Hematopoietic multipotent progenitor cell treated with erythropoietin and hydrocortisone succinate and interleukin-3 and kit ligand, for 4 days (in vitro differentiated cells): ENCODE measurements around the gene CDX1.

ENCODE experiments used
- DNase-seq: peaks from one replicate; pipeline ENCODE4 v3.0.0-alpha.2; 2015

Gene CDX1

DNA sequence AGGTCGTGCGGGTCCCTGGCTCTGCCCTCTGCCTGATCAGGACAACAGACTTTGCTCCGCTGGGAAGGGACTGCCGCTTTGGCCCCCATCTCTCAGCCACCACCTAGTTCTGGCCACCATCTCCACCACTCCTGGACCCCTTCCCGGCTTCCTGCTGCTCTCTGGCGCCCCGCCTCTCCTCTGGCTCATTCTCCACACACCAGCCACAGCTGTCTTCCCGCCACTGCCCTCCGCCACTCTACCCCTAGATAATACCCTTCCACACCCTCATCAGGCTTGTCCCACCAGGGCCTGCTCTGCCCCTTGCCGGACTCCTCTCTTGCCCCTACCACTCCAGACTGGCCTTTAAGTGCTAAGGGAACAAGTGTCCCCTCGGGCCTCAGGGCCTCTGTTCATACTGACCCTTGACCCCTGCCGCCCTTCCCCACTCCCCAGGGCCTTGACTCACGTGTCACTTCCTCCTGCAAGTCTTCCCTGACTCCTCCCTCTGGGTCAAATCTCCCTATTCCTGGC lies 3.0 kb upstream of the CDX1 start:
- DNase-seq, result no peak

- DNase-seq, result no peak
These were observed 2.2 kb upstream of the CDX1 start for GRCh38 chr5:150164211-150164980.

- no peak for DNase-seq
These were observed 435 bp upstream of the CDX1 start for GRCh38 chr5:150166037-150166649.

GRCh38 chr5:150167512-150167850 lies 903 bp downstream of the CDX1 start:
- DNase-seq, result no peak

DNA sequence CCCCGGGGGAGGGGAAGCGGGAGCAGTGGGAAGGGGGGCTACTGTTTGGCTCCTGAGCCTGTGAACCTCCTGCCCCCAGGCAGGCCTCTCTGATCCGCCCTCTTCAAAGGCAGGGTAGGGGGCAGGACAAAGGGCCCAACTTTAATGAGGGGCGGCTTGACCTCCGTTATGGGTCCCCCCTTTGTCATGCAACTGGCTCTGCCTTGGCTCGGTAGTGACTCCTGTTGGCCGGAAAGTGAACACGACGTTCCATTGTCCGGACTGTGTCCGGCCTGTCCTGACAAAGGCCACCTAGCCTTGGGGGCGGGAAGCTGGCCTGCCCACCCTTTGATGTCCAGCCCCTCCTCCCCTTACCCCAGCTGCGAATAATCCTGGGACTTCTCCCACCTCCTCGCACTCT lies 1.3 kb downstream of the CDX1 start:
- no peak for DNase-seq

DNA sequence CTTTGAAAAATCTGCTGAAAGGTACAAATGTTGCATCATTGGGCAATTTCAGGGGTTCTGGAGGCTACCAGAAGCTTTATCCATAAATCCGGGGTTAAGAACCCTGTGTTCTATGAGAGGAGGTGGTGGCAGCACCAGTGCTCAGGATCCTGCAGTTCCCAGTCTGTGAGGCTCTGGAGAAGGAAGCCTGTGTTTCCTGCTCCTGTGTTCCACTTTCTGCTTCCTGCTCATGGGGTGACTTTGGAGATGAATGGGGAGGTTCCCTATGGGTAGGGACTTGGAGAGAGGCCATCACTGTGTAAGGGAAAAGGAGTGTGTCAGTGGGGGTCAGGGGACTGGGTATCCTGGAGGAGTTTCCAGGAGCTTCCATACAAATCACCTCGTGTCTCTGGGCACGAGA lies 2.3 kb downstream of the CDX1 start:
- no peak for DNase-seq

DNA sequence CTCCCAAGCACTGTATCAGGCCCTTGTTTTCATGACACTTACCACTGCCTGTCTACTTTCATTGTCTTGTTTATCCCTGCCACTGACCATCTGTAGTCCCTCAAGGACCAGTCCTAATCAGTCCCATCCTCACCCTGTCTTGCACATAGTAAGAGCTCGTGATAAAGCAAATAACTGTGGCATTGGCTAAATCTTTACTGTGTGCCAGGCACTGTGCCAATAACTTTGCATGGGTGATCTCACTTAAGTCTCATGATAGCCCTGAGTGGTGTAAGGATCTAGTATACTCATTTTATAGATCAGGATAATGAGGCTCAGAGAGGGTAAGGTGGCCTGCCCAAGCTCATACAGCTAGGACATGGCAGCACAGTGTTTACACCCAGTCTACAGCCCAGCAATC lies 5.6 kb downstream of the CDX1 start:
- peak; percentile 55 for DNase-seq

GRCh38 chr5:150172556-150172955 lies 6.0 kb downstream of the CDX1 start:
- no peak for DNase-seq

GRCh38 chr5:150173161-150173560 lies 6.6 kb downstream of the CDX1 start:
- no peak for DNase-seq

- no peak for DNase-seq
These were observed 7.7 kb downstream of the CDX1 start for GRCh38 chr5:150174285-150174684.

DNA sequence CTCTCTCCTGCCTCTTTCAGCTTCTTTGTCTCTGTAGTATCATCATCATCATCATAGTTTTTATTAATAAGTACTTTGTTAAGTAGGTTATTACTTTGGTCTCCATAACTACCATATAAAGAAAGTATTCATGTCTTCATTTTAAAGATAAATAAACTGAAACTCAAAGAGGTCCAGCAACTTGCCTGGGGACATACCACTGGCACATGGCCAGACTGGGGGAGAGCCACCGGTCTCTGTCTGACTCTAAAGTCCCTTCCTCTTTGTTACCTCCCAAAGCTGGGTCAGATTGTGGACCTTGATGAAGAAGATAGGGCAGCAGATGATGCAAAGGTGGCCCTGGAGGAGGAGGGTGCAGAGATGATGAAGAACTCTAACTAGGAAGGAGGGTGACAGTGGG lies 8.5 kb downstream of the CDX1 start:
- no peak for DNase-seq

GRCh38 chr5:150175536-150175935 lies 9.0 kb downstream of the CDX1 start:
- peak; percentile 65 for DNase-seq

DNA sequence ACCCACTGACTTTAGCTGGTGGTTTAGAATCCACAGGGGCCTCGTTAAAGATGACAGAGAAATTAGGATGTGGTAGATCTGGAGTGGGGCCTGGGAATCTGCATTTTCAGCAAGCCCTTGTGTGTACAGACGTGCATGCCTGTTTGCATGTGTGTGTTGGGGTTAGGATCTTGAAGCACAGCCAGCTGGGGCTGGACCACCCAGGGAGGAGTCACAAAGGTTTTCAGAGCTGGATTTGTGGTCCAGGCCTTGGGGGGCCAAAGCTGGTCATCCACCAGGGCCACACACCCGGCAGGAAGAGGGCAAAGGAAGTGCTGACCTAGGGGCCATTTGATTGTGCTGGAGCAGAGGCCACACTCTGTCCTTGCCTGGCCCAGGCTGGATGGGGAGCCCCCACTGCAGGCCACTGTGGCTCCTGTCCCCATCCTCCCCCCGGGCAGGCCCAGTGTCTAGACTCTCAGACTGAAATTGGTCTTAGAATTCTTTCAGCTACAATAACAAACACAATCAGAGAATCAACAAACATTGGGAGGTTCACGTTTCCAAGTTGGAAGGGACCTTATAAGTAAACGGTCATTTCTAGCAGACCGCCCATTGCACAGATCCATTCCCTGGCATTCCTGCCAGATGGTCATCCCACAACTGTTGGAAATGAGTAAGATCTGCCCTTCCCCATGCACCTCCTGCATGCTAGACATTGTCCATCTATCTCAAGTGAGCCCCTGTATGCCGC lies 10.3 kb downstream of the CDX1 start:
- DNase-seq, result no peak

DNA sequence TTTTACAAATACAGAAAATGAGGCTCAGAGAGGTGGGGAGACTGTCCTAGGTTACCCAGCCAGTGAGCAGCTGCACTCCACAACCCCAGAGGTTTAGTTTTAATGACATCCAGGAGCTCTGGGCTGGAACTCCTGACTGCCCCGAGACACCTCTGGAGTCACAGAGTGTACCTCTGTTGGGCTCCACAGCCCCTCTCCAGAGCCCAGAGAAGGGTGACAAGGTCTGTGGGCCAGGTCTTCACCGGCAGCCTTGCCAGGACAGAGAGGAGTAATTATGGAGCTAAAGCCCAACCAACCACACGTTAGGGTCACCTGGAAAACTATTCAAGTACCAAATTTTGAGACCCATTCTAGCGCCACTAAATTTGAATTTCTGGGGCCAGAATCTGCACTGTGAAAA lies 11.1 kb downstream of the CDX1 start:
- no peak for DNase-seq

DNA sequence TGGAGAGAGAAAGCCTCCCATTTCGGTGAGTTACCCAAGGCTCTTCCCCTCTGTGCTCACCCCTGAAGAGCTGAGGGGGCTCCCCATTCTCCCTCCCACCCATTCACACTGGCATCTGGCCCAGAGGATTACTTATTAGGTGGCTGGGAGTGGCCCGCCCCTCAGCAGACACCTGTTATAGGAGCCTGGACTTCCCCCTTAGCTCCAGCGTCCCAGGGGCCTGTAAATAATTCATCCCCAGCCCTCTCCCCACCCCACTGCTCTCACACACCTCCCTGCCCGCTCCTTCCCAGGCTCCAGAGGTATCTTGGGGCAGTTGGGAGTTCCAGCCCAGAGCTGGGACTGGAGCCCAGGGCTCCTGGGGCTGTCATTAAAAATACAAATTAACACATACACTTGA lies 11.7 kb downstream of the CDX1 start:
- no peak for DNase-seq

DNA sequence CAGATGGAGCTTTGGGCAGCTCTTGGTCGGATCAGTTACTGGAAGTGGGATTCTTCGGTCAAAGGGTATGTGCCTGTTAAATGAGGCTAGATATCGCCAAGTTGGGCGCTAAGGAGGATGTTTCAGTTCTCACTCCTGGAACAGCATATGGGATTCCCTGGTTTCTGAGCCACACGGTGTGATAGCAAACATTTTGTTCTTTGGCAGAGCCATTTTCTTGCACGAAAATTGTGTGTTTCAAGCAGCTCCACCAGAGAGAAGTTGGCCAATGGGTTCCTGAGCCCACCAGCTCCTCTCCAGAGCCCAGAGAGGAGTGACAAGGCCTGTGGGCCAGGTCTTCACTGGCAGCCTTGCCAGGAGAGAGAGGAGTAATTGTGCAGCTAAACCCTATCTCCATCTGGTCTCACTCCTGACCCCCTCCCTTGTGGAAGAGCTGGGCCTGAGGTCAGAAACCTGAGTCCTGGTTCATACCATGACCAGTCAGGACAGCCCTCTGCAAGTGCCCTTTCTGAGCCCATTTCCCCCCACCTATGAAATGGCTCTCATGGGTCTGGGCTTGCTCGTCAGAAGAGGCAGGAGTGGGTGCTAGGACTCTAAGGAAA lies 12.5 kb downstream of the CDX1 start:
- no peak for DNase-seq

DNA sequence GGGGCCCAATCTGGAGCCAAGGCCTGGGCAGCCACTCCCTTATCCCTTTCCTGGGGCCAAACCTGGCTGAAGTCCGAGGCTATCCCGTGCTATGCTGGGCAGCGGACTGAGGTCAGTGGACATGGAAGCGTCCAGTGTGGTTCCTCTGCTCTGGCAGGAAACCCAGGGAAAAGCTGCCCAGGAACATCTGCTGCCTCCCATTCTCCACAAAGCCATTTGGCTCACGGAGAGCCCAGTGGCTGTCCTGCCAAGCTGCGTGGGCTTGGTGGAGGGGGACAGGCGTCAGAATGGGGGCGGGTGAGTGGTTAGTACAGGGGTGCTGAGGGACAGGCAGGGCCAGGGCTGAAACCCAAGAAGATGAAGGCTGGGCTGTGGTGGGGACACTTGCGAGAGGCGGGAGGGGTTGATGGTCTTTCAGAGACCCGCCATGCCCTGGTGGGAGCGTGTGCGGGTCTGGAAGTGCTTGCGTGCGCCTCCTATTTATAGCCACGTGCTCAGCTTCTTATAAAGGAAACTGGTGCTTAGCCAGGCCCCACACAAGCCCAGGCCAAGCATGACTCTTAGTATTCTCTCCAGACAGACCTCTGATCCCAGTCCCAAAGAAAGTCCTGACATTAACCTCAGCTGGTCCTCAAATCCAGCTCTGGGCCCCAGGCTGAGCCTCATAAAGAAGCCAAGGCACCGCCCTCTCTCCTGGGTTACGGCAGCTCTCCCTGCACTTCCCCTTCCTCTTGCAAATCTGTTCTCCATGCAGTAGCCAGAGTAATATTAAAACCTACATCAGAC lies 13.9 kb downstream of the CDX1 start:
- peak; percentile 35 for DNase-seq

- DNase-seq, result no peak
These were observed 14.4 kb downstream of the CDX1 start for GRCh38 chr5:150181027-150181426.

GRCh38 chr5:150181766-150182545 lies 15.4 kb downstream of the CDX1 start:
- no peak for DNase-seq

- DNase-seq, result no peak
These were observed 16.2 kb downstream of the CDX1 start for GRCh38 chr5:150182774-150183173.

GRCh38 chr5:150183436-150183835 lies 16.9 kb downstream of the CDX1 start:
- no peak for DNase-seq

DNA sequence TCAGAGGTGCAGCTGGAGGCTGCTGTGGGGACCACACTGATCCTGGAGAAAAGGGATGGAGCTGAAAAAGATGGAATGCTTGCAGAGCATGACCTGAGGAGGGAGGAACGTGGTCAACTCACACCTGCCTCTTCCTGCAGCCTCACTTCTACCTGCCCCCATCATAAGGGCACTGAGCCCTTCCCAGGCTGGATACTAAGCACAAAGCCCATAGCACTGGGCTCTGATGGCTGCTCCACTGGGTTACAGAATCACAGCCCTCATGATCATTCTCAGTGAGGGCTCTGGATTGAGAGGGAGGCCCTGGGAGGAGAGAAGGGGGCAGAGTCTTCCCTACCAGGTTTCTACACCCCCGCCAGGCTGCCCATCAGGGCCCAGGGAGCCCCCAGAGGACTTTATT lies 17.4 kb downstream of the CDX1 start:
- no peak for DNase-seq
